Activated naive CD8-positive, alpha-beta T cell treated with anti-CD3 and anti-CD28 coated beads, Interleukin-2, amount 50 U/mL, for 16 hours (primary cell): Measurements from ENCODE around the gene COL6A1.

Experiments used
- DNase-seq: peaks from one replicate; pipeline ENCODE4 v3.0.0-alpha.2; 2020; ENCODE audit warnings: low read depth, low spot score

Gene COL6A1, protein sequence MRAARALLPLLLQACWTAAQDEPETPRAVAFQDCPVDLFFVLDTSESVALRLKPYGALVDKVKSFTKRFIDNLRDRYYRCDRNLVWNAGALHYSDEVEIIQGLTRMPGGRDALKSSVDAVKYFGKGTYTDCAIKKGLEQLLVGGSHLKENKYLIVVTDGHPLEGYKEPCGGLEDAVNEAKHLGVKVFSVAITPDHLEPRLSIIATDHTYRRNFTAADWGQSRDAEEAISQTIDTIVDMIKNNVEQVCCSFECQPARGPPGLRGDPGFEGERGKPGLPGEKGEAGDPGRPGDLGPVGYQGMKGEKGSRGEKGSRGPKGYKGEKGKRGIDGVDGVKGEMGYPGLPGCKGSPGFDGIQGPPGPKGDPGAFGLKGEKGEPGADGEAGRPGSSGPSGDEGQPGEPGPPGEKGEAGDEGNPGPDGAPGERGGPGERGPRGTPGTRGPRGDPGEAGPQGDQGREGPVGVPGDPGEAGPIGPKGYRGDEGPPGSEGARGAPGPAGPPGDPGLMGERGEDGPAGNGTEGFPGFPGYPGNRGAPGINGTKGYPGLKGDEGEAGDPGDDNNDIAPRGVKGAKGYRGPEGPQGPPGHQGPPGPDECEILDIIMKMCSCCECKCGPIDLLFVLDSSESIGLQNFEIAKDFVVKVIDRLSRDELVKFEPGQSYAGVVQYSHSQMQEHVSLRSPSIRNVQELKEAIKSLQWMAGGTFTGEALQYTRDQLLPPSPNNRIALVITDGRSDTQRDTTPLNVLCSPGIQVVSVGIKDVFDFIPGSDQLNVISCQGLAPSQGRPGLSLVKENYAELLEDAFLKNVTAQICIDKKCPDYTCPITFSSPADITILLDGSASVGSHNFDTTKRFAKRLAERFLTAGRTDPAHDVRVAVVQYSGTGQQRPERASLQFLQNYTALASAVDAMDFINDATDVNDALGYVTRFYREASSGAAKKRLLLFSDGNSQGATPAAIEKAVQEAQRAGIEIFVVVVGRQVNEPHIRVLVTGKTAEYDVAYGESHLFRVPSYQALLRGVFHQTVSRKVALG

DNA sequence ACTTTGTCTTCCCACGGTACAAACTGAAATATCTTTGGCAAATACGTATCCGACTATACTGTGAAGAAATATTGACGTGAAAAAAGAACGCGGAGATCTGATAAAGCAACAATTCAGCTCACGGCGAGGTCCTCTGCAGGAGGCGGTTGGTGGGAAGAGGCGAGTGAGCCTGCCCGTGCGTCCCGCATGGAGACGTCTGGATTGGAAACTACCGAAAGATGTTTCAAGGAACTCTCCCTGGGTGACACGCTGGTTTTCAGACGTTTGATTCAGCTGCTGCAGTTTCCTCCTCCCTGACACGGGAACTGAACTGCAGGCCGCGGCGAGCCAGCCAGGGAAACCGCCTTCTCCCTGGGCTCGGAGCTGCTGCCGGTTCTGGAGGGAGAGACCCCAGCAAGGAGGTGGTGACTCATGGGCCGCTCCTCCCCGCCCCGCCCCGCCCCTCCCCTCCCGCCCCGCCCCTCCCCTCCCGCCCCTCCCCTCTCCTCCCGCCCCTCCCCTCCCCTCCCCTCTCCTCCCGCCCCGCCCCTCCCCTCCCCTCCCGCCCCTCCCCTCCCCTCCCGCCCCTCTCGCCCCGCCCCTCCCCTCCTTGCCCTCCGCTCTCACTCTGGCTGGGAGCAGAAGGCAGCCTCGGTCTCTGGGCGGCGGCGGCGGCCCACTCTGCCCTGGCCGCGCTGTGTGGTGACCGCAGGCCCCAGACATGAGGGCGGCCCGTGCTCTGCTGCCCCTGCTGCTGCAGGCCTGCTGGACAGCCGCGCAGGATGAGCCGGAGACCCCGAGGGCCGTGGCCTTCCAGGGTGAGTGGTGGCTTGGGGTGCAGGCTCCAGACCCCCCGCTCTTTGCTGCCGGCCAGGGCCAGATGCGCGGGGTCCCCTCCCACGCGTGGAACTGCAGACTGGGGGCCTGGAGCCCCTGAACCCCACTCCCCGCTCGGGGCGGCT, at the start of gene COL6A1:
COL6A1 (plus strand) TSS at position 620 of the 941 bp plus-strand sequence; CDS start at position 701, 81 bp downstream.
- no peak for DNase-seq

GRCh38 chr21:45932922-45933502, 48.6 kb upstream of the COL6A1 start:
- no peak for DNase-seq

GRCh38 chr21:45934085-45934484, 47.5 kb upstream of the COL6A1 start:
- no peak for DNase-seq

- no peak for DNase-seq
These were observed 47.0 kb upstream of the COL6A1 start for GRCh38 chr21:45934554-45934953.

GRCh38 chr21:45935628-45936027, 45.9 kb upstream of the COL6A1 start:
- no peak for DNase-seq

- no peak for DNase-seq
These were observed 43.7 kb upstream of the COL6A1 start for GRCh38 chr21:45937721-45938452.

- DNase-seq = no peak
These were observed 43.2 kb upstream of the COL6A1 start for GRCh38 chr21:45938453-45938755.

DNA sequence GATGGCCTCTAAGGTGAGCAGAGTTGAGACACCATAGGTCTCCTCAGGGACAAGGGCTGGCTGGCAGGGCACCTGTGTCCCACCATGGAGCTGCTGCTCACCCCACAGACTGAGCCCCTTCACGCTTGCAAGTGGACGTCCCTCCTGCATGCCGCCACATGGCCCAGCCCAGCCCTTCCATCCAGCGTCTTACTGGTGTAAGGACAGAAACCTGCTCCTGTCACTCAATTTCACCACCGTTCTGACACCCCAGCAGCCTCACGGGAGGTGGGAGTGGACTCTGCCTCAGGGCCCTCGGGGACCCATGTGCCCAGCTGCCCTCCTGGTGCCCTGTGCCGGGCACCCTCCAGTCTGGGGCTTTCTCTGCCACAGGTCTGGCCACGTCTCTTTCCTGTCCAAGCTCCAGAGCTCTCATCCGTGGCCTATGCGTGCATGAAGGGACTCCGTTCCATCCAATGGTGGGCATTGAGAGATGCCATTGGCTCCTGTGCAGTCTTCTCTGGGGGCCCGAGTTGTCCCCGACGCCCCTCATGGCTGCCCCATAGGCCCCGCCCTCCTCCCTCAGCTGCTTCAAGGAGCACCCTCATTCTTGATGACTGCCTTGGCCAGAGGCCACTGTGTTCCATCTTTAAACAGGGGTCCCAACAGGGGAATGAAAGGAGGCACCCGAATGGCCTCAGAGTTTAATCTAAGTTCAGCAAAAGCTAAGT, 42.6 kb upstream of the COL6A1 start:
- no peak for DNase-seq

GRCh38 chr21:45939521-45940045, 42.0 kb upstream of the COL6A1 start:
- DNase-seq = no peak

DNA sequence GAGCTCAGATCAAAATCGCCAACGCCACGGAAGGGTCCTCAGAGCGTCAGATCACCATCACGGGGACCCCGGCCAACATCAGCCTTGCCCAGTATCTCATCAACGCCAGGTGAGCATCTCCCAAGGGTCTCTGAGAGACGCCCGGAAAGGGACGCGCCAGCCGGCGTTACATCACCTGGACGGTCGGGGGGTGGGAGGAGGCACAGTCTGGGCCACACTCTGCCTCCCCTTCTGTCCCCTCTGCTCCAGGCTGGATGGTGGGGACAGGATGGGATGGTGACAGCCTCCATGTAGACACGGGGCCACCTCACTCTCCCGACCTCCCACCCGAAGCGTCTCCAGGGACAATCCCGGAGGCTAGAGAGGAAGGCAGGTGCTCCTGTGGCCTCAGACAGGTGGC, 41.5 kb upstream of the COL6A1 start:
- DNase-seq = no peak

GRCh38 chr21:45940621-45941337, 40.8 kb upstream of the COL6A1 start:
- DNase-seq = no peak

- no peak for DNase-seq
These were observed 40.2 kb upstream of the COL6A1 start for GRCh38 chr21:45941338-45941710.

DNA sequence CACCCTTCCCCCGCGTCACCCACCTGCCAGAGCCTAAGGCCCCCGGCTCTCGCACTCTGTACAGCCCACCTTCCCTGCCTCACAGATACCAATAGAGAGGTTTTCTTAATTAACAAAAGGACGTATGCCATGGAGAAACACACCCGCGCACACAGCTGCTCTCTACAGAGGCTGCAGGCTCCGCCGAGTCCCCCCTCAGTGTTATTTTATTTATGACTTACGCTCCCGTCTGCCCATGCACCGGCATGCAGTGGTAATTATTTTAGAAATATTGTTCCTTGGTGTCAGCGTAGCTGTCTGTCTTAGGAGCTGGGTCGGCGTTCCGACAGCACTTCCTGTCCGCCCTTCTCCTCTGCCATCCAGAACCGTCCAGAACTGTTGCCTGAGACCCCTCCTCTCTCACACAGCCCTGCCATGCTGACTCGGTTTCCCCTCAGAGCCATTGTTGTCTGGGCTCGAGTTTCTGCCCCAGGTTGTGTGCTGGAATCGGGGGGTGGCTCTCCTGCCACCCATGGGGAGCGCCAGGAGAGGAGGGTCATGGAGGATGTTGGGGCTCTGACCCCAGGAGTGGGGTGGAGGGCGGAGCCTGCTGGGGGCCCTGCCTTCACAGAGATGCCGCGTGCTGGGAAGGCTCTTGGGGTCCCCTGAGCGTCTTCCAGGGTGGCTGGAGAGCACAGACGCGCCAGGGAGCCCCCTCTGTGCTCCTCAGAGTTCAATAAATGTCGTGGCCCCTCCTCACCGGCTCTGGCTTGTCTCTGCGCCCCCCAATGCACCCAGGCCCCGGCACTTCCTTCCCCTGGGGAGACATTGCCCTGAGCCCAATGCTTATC, 39.6 kb upstream of the COL6A1 start:
- DNase-seq = no peak

DNA sequence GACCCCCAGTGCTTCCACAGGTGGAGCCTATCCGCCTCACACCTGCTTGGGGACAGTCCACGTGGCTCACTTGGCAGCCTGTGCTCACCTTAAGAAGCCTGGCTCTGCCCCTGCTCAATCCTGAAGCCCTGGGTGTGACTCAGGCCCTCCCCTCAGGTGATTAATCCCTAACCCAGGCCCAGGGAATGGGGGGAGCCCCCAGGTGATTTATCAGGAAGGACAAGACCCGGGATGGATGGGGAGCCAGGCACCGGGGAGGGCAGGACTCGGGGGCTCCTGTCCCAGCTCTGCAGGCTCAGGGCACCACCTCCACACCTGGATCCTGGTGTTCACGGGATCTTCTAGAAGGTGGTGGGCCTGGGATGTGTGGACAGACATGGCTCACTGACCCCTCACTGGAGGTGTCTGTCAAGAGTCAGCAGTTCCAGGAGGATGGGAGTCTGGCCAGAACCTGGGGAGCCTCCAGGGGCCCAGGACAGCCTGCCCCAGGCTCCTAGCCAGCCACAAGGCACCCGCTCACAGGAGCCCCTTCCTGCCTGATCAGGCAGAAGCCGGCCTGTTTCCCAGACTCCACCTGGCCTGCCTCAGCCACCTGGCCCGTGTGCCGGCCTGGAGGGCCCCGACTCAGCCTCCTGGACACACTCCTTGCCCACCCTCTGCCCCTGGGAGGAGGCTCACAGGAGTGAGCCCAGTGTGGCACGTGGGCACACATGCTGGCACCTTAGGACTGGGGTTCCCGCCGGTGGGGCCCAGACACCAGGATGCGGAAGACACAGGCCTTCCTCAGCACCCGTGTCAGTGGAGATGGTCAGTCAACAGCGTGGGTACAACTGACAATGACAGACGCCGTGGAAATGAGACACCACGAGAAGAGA, 38.6 kb upstream of the COL6A1 start:
- no peak for DNase-seq

DNA sequence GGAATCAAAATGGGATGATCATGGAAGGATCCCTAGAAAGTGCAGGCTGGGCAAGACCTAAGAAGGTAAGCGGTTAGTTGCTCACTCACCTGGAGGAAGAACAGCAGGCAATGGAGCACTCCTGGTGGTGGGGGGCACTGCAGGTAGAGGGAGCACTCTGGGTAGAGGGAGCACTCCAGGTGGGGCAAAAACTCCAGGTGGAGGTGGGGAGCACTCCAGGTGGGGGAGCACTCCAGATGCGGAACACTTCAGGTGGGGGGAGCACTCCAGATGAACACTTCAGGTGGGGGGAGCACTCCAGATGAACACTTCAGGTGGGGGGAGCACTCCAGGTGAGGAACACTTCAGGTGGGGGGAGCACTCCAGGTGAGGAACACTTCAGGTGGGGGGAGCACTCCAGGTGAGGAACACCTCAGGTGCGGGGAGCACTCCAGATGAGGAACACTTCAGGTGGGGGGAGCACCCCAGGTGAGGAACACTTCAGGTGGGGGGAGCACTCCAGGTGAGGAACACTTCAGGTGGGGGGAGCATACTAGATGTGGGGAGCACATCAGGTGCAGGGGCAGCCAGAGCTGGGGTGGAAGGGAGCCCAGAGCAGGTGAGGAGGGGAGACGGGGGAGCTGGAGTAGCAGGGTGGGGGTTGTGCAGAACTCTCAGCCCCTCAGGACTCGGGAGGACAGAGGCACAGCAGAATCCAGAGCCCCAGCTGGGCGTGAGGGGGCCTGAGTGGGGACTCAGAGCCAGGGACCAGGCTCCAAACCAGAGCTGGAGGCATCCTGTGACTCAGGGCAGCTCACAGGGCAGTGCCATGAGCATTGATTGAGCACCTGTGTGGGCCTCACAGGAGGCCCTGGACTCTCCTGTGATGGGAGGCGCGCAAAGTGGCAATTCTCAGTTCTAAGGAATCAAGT, 37.7 kb upstream of the COL6A1 start:
- no peak for DNase-seq

- no peak for DNase-seq
These were observed 37.0 kb upstream of the COL6A1 start for GRCh38 chr21:45944601-45945000.
